Measurements from ENCODE around the gene CHD3. TPM values are rescaled to one million over a fixed set of nuclear protein-coding genes. Genes with fewer than 3 reads are reported as not detected.

The CHD3 gene
- total and polyA plus RNA-seq, 2 of the 13 experiments (the other 11 are each of a cell fraction or from before 2014, with no cell fraction given) = 2.7 to 3.7 TPM

- TF ChIP-seq HNF1A (IDR thresholded peaks at IDR 0.05; ENCODE audit: low read depth) (no peak), HNF1A (CRISPR knock-in tag; IDR thresholded peaks at IDR 0.05; ENCODE audit: borderline replicate concordance) (peak; percentile 14; the same call in 1 of the 2 replicates), PHF8 (CRISPR knock-in tag; IDR thresholded peaks at IDR 0.05) (peak; percentile 71), ETV5 (CRISPR knock-in tag; IDR thresholded peaks at IDR 0.05; ENCODE audit: borderline replicate concordance) (peak; percentile 24; the same call in 1 of the 2 replicates), ARHGAP35 (CRISPR knock-in tag; IDR thresholded peaks at IDR 0.05; ENCODE audit: borderline replicate concordance) (no peak), ZNF879 (CRISPR knock-in tag; IDR thresholded peaks at IDR 0.05) (no peak), PREB (CRISPR knock-in tag; IDR thresholded peaks at IDR 0.05) (no peak), ELK4 (CRISPR knock-in tag; IDR thresholded peaks at IDR 0.05; ENCODE audit: borderline replicate concordance) (no peak), TCF7 (IDR thresholded peaks at IDR 0.05; ENCODE audit: low read depth) (no peak), PRDM4 (CRISPR knock-in tag; IDR thresholded peaks at IDR 0.05; ENCODE audit: borderline replicate concordance) (no peak), SNRNP70 (IDR thresholded peaks at IDR 0.05; ENCODE audit: low read depth, low read length) (no peak), ZNF275 (CRISPR knock-in tag; IDR thresholded peaks at IDR 0.05; ENCODE audit: borderline replicate concordance) (no peak), TOPORS (CRISPR knock-in tag; IDR thresholded peaks at IDR 0.05) (no peak), ZEB1 (IDR thresholded peaks at IDR 0.05; ENCODE audit: insufficient replicate concordance, low read depth) (peak; percentile 17), MNT (IDR thresholded peaks at IDR 0.05) (peak; percentile 27; the same call in 1 of the 2 replicates), ZFP82 (CRISPR knock-in tag; IDR thresholded peaks at IDR 0.05; ENCODE audit: borderline replicate concordance) (no peak)
Measured at GRCh38 chr17:7856811-7857712, 31.5 kb upstream of the CHD3 start, which contains the start of gene NAA38 (continued).
